ENCODE data around the gene SEC24C. TPM values are rescaled to one million over a fixed set of nuclear protein-coding genes. Genes with fewer than 3 reads are reported as not detected.

Gene SEC24C
- total RNA-seq, 1 donor from 2014 or later = 99.0 TPM

- FAIRE-seq (no peak), DNase-seq (ENCODE audit: low read depth) (no peak)
- Histone ChIP-seq H2AFZ (ENCODE audit: low read depth, low read length) (no peak overlapping the region), H3K36me3 (ENCODE audit: insufficient read depth, low read length) (peaks cover 29% of the 10 kb centered on the region), H3K4me2 (ENCODE audit: low read length) (no peak overlapping the region), H3K27me3 (ENCODE audit: insufficient read depth, low read length) (no peaks in the 10 kb centered on the region), H3K9me3 (ENCODE audit: insufficient read depth, low read depth, low read length) (no peaks in the 10 kb centered on the region), H3K79me2 (ENCODE audit: insufficient read depth, low read length) (peaks cover 43% of the 10 kb centered on the region), H3K27ac (ENCODE audit: low read depth, low read length) (no peak overlapping the region), H3K4me1 (ENCODE audit: insufficient read depth, low read length) (peaks cover 13% of the 10 kb centered on the region), H3K4me3 (ENCODE audit: insufficient read depth, low read depth, low read length) (no peak overlapping the region), H3K9ac (ENCODE audit: low read length) (no peak overlapping the region), H4K20me1 (ENCODE audit: insufficient read depth, low read length) (peaks cover 54% of the 10 kb centered on the region)
- H3K4me3 Mint-ChIP-seq (ENCODE audit: unreplicated experiment) = no peak overlapping the region
- no peaks in the 10 kb centered on the region for H3K27me3 Mint-ChIP-seq (ENCODE audit: low read depth, unreplicated experiment)
- H3K9me3 Mint-ChIP-seq (ENCODE audit: unreplicated experiment) = no peaks in the 10 kb centered on the region
- no peak for TF ChIP-seq EZH2 (IDR thresholded peaks at IDR 0.05; ENCODE audit: insufficient read depth, low read length)
- TF ChIP-seq, protein P1, sequence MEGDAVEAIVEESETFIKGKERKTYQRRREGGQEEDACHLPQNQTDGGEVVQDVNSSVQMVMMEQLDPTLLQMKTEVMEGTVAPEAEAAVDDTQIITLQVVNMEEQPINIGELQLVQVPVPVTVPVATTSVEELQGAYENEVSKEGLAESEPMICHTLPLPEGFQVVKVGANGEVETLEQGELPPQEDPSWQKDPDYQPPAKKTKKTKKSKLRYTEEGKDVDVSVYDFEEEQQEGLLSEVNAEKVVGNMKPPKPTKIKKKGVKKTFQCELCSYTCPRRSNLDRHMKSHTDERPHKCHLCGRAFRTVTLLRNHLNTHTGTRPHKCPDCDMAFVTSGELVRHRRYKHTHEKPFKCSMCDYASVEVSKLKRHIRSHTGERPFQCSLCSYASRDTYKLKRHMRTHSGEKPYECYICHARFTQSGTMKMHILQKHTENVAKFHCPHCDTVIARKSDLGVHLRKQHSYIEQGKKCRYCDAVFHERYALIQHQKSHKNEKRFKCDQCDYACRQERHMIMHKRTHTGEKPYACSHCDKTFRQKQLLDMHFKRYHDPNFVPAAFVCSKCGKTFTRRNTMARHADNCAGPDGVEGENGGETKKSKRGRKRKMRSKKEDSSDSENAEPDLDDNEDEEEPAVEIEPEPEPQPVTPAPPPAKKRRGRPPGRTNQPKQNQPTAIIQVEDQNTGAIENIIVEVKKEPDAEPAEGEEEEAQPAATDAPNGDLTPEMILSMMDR (IDR thresholded peaks at IDR 0.05; ENCODE audit: insufficient read depth, low read depth, low read length) = no peak
- H3K4me1 Mint-ChIP-seq (ENCODE audit: low read depth, unreplicated experiment) = peaks cover 9% of the 10 kb centered on the region
- no peak overlapping the region for H3K27ac Mint-ChIP-seq (ENCODE audit: unreplicated experiment)
- peaks cover 31% of the 10 kb centered on the region for H3K36me3 Mint-ChIP-seq (ENCODE audit: low read depth, unreplicated experiment)
Observed at GRCh38 chr10:73789659-73790055, 45.5 kb downstream of the SEC24C start.

GRCh38 chr10:73790886-73791625, 46.9 kb downstream of the SEC24C start:
- Histone ChIP-seq H3K9me3 (ENCODE audit: insufficient read depth, low read depth, low read length) (no peaks in the 10 kb centered on the region), H3K79me2 (ENCODE audit: insufficient read depth, low read length) (peaks cover 35% of the 10 kb centered on the region), H3K36me3 (ENCODE audit: insufficient read depth, low read length) (peaks cover 36% of the 10 kb centered on the region), H3K4me1 (ENCODE audit: insufficient read depth, low read length) (peaks cover 10% of the 10 kb centered on the region), H4K20me1 (ENCODE audit: insufficient read depth, low read length) (peaks cover 51% of the 10 kb centered on the region), H3K4me2 (ENCODE audit: low read length) (no peak overlapping the region), H3K27me3 (ENCODE audit: insufficient read depth, low read length) (no peaks in the 10 kb centered on the region), H2AFZ (ENCODE audit: low read depth, low read length) (no peak overlapping the region), H3K9ac (ENCODE audit: low read length) (no peak overlapping the region), H3K4me3 (ENCODE audit: insufficient read depth, low read depth, low read length) (no peak overlapping the region), H3K27ac (ENCODE audit: low read depth, low read length) (no peak overlapping the region)
- TF ChIP-seq, protein P1 (IDR thresholded peaks at IDR 0.05; ENCODE audit: insufficient read depth, low read depth, low read length) = no peak
- TF ChIP-seq EZH2 (IDR thresholded peaks at IDR 0.05; ENCODE audit: insufficient read depth, low read length) = no peak
- no peak overlapping the region for H3K27ac Mint-ChIP-seq (ENCODE audit: unreplicated experiment)
- DNase-seq (ENCODE audit: low read depth) (no peak), FAIRE-seq (no peak)
- peaks cover 34% of the 10 kb centered on the region for H3K36me3 Mint-ChIP-seq (ENCODE audit: low read depth, unreplicated experiment)
- H3K9me3 Mint-ChIP-seq (ENCODE audit: unreplicated experiment) = no peaks in the 10 kb centered on the region
- H3K27me3 Mint-ChIP-seq (ENCODE audit: low read depth, unreplicated experiment) = no peaks in the 10 kb centered on the region
- H3K4me3 Mint-ChIP-seq (ENCODE audit: unreplicated experiment) = no peak overlapping the region
- peaks cover 9% of the 10 kb centered on the region for H3K4me1 Mint-ChIP-seq (ENCODE audit: low read depth, unreplicated experiment)

DNA sequence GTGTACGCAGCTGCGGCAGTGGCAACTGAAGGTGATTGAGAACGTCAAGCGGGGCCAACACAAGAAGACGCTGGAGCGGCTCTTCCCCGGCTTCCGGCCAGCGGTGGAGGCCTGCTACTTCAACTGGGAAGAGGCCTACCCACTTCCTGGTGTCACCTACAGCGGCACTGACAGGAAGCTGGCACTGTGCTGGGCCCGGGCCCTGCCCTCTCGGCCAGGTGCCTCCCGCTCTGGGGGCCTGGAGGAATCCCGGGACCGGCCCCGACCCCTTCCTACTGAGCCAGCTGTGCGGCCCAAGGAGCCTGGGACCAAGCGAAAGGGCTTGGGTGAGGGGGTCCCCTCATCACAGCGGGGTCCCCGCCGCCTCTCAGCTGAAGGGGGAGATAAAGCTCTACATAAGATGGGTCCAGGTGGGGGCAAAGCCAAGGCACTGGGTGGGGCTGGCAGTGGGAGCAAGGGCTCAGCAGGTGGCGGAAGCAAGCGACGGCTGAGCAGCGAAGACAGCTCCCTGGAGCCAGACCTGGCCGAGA, 47.8 kb downstream of the SEC24C start:
- H3K79me2 ChIP-seq (ENCODE audit: insufficient read depth, low read length) = peaks cover 26% of the 10 kb centered on the region
- no peaks in the 10 kb centered on the region for H3K9me3 ChIP-seq (ENCODE audit: insufficient read depth, low read depth, low read length)
- H3K4me3 ChIP-seq (ENCODE audit: insufficient read depth, low read depth, low read length) = no peak overlapping the region
- Mint-ChIP-seq H3K9me3 (ENCODE audit: unreplicated experiment) (no peaks in the 10 kb centered on the region), H3K36me3 (ENCODE audit: low read depth, unreplicated experiment) (peaks cover 36% of the 10 kb centered on the region), H3K27ac (ENCODE audit: unreplicated experiment) (no peak overlapping the region), H3K27me3 (ENCODE audit: low read depth, unreplicated experiment) (no peaks in the 10 kb centered on the region), H3K4me1 (ENCODE audit: low read depth, unreplicated experiment) (peaks cover 5% of the 10 kb centered on the region), H3K4me3 (ENCODE audit: unreplicated experiment) (no peak overlapping the region)
- no peak for DNase-seq (ENCODE audit: low read depth)
- H2AFZ ChIP-seq (ENCODE audit: low read depth, low read length) = no peak overlapping the region
- H3K27ac ChIP-seq (ENCODE audit: low read depth, low read length) = no peak overlapping the region
- FAIRE-seq = no peak
- TF ChIP-seq, protein P1 (IDR thresholded peaks at IDR 0.05; ENCODE audit: insufficient read depth, low read depth, low read length) = no peak
- TF ChIP-seq EZH2 (IDR thresholded peaks at IDR 0.05; ENCODE audit: insufficient read depth, low read length) = no peak
- no peak overlapping the region for H3K4me2 ChIP-seq (ENCODE audit: low read length)
- peaks cover 50% of the 10 kb centered on the region for H4K20me1 ChIP-seq (ENCODE audit: insufficient read depth, low read length)
- peaks cover 5% of the 10 kb centered on the region for H3K4me1 ChIP-seq (ENCODE audit: insufficient read depth, low read length)
- no peaks in the 10 kb centered on the region for H3K27me3 ChIP-seq (ENCODE audit: insufficient read depth, low read length)
- H3K36me3 ChIP-seq (ENCODE audit: insufficient read depth, low read length) = peaks cover 41% of the 10 kb centered on the region
- H3K9ac ChIP-seq (ENCODE audit: low read length) = no peak overlapping the region

Data from astrocyte (in vitro differentiated cells and primary cell).